GM12874 (cell line): ENCODE measurements around the gene LRMDA.

Experiments
- TF ChIP-seq, protein P1 (sequence below): IDR thresholded peaks from 2 replicates; pipeline ENCODE4 v1.5.1; 2011; ENCODE audit warnings: low read depth, mild to moderate bottlenecking, control low read depth, low read length, moderate library complexity; ENCODE audit not compliant: insufficient read depth

LRMDA gene

DNA sequence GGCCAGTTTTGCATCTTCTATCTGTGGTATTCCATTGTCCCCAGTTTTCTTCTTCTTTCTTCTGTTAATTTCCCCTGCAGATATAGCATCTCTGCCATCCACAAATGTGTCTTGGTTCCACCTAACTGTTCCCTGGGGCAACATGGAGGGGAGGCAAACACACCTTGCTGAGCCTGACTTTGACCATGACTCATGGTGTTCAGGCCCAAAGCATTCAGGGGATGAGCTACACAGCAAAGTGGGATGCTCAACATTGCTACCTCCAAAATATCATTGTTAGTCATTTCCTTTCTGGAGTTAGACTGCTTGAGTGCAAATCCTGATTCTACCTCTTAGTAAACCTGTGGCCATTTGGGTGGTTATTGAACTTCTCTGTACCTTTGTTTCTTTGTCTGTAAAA, 542.7 kb downstream of the LRMDA start:
- TF ChIP-seq, protein P1, sequence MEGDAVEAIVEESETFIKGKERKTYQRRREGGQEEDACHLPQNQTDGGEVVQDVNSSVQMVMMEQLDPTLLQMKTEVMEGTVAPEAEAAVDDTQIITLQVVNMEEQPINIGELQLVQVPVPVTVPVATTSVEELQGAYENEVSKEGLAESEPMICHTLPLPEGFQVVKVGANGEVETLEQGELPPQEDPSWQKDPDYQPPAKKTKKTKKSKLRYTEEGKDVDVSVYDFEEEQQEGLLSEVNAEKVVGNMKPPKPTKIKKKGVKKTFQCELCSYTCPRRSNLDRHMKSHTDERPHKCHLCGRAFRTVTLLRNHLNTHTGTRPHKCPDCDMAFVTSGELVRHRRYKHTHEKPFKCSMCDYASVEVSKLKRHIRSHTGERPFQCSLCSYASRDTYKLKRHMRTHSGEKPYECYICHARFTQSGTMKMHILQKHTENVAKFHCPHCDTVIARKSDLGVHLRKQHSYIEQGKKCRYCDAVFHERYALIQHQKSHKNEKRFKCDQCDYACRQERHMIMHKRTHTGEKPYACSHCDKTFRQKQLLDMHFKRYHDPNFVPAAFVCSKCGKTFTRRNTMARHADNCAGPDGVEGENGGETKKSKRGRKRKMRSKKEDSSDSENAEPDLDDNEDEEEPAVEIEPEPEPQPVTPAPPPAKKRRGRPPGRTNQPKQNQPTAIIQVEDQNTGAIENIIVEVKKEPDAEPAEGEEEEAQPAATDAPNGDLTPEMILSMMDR, result no peak

DNA sequence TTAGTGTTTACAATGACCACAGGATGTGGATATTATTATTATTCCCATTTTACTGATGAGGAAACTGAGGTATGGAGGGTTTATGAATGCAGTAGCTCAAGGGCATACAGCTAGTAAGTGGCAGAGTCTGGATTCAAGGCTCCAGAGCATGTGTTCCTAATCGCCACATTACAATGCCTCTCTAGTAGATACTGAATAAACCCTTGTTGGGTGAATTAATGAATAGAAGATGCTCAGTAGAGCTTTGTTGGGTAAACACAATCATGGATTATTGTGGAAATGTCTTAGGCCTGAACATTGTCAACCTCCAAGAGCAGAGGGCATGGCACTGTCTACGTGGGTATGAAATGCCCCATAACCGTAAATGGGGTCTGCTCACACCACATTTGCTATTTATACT, 545.3 kb downstream of the LRMDA start:
- TF ChIP-seq, protein P1, result no peak

DNA sequence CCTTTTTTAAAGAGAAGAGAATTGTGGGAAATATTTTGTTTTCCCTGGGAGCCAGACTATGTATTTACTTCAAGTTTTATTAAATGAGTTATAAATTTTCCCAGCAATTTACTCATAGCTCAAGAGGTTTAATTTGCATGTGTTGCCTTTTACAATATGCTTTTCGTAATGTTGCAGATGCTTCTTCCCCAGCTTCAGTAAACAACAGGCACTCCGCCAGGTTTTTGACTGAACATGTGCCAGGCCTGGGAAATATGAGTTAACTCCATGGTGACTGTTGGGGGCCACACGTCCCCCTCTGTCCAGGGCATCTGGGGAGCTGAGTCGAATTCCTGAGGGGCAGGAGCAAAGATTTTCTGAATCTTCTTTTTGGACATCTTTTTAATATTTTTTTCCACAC, 545.7 kb downstream of the LRMDA start:
- TF ChIP-seq, protein P1, result no peak

DNA sequence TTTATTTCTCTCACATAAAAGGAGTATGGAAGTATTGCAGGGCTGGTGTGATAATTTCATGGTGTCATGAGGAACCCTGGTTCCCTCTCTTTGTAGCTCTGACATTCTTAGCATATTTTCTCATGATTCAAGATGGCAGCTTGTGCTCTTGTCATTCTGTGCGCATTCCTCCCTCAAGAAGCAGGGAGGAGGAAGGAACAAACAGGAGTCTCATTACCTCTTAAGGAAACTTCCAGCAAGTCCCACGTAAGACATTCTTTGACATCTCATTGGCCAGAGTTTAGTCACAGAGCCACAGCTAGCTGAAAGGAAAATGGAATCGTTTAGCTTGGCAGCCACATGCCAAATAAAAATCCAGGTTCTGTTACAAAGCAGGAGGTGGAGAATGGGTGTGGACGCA, 546.8 kb downstream of the LRMDA start:
- TF ChIP-seq, protein P1, result no peak

DNA sequence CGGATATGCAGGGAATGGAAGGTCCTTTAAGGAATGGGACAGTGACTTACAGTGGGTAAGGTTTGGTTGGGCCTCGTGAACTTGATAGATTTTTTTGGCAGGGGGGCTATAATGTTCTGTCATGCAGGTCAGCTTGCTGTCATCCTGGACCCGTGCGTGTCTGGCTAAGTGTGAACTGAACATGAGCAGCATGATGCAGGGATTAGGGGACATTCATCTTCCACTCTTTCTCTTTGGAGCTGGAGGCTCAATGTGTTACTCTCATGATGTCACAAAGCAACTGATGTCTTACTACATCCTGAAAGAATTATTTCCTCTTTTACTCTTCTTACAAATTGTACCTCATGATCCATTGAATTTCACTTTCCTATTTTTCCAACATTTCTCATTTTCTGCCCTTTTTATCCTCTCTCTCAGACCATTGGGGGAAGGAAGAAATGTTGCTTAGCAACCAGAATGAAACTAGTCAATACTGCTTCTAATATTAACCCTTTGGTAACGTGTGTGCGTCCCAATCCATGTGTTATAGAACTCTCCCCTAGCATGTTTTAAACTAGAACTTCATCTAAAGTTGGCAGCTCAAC, 549.1 kb downstream of the LRMDA start:
- TF ChIP-seq, protein P1, result no peak

DNA sequence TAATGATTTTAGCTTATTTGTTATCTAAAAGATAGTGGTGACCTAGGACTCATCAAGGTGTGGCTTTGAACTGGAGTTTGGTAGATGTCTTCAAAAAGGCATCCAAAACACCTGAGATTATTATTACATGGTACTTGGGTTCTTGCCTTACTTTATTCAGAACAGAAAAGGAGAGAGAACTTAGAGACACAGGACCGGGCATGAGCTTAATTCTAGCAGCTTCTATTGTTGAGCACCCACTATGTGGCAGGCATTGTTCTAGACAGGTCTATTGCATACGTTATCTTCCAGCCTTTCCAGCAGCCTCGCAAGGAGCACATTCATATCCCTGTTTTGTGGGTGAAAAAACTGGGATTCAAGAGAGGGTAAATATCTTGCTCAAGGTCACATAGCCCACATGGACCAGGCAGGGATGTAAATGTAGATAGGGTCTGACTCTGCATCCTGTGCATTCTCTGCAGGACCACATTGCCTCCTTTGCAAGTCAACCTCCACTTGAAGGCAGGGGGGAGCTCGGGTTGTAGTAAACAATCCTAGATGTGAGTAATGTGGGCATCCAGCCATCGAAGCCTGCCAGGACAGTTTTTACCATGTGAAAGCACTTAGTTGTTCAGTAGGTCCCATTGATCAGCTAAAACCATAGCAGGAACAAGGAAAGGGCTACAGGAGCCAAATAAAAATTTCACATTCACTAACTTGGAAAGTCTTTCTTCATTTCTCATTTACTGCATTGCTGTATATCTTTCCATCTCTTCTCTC, 551.4 kb downstream of the LRMDA start:
- TF ChIP-seq, protein P1, result no peak

DNA sequence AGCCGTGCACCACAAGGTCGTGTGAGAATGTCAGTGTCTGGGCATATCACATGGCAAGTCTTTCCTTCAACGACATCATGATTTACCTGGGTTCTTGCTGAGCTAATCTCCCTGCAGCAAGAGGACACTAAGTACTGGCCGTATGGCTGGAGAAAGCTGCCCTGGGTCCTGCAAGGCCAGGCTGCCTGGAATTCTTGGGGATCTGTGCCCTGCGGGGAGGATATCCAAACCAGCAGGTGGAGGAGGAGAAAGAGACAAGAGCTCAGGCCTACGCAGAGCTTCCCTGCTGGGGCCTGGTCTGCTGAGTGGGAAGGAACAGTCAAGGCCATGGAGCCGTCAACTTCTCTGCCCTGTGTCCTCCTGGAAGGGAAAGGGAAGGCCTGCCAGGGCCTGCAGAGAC, 552.6 kb downstream of the LRMDA start:
- TF ChIP-seq, protein P1, result no peak
